Colonic mucosa (tissue), 4 donors: ENCODE measurements around the gene CDRT4. TPM values are rescaled to one million over a fixed set of nuclear protein-coding genes. Genes with fewer than 3 reads are reported as not detected.

Experiments used
- DNase-seq: peaks from one replicate; pipeline ENCODE4 v3.0.0-alpha.2; 2020
- H3K27ac ChIP-seq: fragments of 200-600 bp; one replicate; pipeline ENCODE4 v1.8.0; 2021
- H3K27me3 ChIP-seq: fragments of 200-600 bp; one replicate; pipeline ENCODE4 v1.8.0; 2021
- H3K36me3 ChIP-seq: fragments of 200-600 bp; one replicate; pipeline ENCODE4 v1.8.0; 2021
- H3K4me1 ChIP-seq: fragments of 200-600 bp; one replicate; pipeline ENCODE4 v1.8.0; 2021; ENCODE audit warnings: mild to moderate bottlenecking
- H3K4me3 ChIP-seq: fragments of 200-600 bp; one replicate; pipeline ENCODE4 v1.8.0; 2021
- H3K9ac ChIP-seq, 2 donors: one replicate each; pipeline ENCODE4 v1.7.0; 2013; ENCODE audit warnings: control low read depth in 2 of 2, low read depth in 2 of 2, low read length in 2 of 2
- H3K9me3 ChIP-seq: fragments of 200-600 bp; one replicate; pipeline ENCODE4 v1.8.0; 2021
- intact Hi-C: fragments of 100-400 bp; cut with DNase I; formaldehyde crosslinking; loops from one replicate; pipeline ENCODE4 v1.14.1; 2022
- total RNA-seq, 2 donors: library from RNA; stranded (reverse); fragmentation: NEBNext Ultra II Directional in 1 of 2; extraction: Animal tissue kit (Norgen Biotek cat#: 25700) in 1 of 2; gene quantifications; one replicate each; pipeline ENCODE4 v1.2.1, GENCODE V29; 2021
- TF ChIP-seq, protein P1 (sequence below): fragments of 200-600 bp; IDR thresholded peaks from one replicate; pipeline ENCODE4 v1.8.0; 2022; ENCODE audit warnings: antibody characterized with exemption, mild to moderate bottlenecking
- donor health status: healthy.
- donor health status: DM: no; HTN: no; CAD: no.
- donor health status: DM: no; HTN: no; CAD: no.

Gene CDRT4
- total RNA-seq, 2 donors from 2014 or later: 3.8 to 5.3 TPM

DNA sequence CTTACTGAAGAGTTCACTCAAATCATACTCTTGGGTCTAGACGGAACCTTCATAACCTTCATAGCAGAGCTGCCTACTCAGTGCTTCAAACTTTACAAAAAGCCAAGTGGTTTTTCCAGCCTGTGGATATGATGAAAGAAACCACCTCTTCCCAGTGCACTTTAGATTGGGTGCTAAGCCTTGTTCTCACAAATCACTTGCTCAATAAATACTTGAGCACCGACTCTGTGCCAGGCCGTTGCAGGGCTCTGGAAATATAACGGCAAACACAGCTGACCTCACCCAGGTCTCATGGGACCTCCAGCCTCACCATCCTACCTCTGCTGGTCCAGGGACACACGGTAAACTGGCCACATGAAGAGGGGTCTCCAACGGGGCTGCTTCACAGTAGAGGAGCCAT lies 35.7 kb downstream of the CDRT4 start:
- DNase-seq: no peak
- intact Hi-C loops: no loop called here
- Histone ChIP-seq H3K4me1 (no peaks in the 10 kb centered on the region), H3K4me3 (no peak overlapping the region), H3K9me3 (no peaks in the 10 kb centered on the region), H3K27ac (peak overlapping the region; percentile 32), H3K27me3 (no peaks in the 10 kb centered on the region), H3K36me3 (no peaks in the 10 kb centered on the region), H3K9ac (no peak overlapping the region)
- TF ChIP-seq, protein P1, sequence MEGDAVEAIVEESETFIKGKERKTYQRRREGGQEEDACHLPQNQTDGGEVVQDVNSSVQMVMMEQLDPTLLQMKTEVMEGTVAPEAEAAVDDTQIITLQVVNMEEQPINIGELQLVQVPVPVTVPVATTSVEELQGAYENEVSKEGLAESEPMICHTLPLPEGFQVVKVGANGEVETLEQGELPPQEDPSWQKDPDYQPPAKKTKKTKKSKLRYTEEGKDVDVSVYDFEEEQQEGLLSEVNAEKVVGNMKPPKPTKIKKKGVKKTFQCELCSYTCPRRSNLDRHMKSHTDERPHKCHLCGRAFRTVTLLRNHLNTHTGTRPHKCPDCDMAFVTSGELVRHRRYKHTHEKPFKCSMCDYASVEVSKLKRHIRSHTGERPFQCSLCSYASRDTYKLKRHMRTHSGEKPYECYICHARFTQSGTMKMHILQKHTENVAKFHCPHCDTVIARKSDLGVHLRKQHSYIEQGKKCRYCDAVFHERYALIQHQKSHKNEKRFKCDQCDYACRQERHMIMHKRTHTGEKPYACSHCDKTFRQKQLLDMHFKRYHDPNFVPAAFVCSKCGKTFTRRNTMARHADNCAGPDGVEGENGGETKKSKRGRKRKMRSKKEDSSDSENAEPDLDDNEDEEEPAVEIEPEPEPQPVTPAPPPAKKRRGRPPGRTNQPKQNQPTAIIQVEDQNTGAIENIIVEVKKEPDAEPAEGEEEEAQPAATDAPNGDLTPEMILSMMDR: no peak

DNA sequence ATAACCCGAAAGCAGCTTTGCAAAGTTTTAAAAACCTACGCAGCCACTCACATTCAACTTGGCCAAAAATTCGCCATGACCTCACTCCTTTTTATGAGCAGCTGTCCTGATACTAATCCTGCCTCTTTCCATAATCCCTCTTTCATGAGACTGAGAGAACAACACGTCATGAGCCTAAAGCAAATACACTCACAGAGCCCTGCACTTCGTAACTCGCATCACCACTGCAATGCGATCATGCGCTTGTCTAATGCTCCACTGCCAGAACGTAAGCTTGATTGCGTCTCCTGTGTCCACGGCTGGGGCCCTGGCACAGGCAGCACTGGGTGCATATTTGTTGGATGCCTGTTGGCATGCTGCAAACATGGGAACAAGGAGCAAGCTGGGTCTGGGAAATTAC lies 36.2 kb downstream of the CDRT4 start:
- Histone ChIP-seq H3K4me1 (no peaks in the 10 kb centered on the region), H3K36me3 (no peaks in the 10 kb centered on the region), H3K27ac (peak overlapping the region; percentile 32), H3K4me3 (no peak overlapping the region), H3K27me3 (no peaks in the 10 kb centered on the region), H3K9ac (no peak overlapping the region), H3K9me3 (no peaks in the 10 kb centered on the region)
- peak; percentile 32 for DNase-seq
- TF ChIP-seq, protein P1: no peak
- intact Hi-C loops: no loop called here

DNA sequence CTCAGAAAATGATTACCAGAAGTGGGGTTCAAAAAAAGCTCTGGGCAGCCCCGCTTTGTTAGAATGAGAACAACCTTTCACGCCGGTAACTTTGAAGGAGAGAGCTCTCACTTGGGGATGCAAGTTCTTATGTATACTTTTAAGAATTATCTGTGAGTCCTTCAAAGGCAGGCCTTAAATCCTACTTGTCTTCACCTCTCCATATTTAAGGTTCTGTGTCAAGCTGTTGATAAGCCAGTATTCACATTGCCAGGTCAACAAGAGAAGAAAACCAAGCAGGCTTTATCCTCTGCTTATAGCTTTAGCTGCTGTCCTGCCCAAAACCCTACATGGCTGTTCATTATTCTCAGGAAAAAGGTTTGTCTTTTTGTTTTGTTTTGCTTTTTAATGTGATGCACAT lies 42.9 kb downstream of the CDRT4 start:
- intact Hi-C loops: no loop called here
- TF ChIP-seq, protein P1: no peak
- Histone ChIP-seq H3K4me3 (no peak overlapping the region), H3K9ac (no peak overlapping the region), H3K36me3 (no peaks in the 10 kb centered on the region), H3K4me1 (no peaks in the 10 kb centered on the region), H3K27me3 (no peaks in the 10 kb centered on the region), H3K9me3 (no peaks in the 10 kb centered on the region), H3K27ac (no peak overlapping the region)
- no peak for DNase-seq

DNA sequence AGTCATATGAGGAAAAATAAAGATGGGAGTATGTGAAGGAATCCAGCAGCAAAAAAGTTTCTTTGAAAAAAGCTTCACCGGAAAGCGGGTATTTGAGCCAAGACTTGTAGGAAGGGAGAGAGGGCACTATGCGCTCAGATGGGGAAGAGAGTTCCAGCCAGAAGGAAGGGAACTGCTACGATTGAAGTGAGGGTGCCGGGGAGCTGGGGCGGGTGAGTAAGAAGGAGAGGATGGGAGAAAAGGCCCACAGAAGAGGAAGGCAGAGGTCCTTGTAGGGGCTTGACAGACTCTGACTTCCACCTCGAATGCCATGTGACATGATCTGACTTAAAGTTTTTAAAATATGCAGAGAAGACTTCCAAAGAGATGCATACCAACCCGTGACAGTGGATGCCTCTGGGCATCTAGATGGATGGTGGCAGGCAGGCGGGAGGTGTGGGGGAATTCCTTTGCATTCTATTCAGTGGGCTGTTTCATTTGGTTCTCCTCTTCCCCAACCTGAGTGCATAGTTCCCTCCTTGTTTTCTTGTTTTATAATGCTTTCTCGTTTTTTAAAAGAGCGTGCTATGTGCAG lies 44.9 kb downstream of the CDRT4 start:
- H3K4me1 ChIP-seq: no peaks in the 10 kb centered on the region
- H3K9ac ChIP-seq: no peak overlapping the region
- H3K4me3 ChIP-seq: no peak overlapping the region
- H3K27me3 ChIP-seq: no peaks in the 10 kb centered on the region
- no peak overlapping the region for H3K27ac ChIP-seq
- DNase-seq: no peak
- intact Hi-C loops: no loop called here
- TF ChIP-seq, protein P1: no peak
- H3K36me3 ChIP-seq: no peaks in the 10 kb centered on the region
- no peaks in the 10 kb centered on the region for H3K9me3 ChIP-seq

DNA sequence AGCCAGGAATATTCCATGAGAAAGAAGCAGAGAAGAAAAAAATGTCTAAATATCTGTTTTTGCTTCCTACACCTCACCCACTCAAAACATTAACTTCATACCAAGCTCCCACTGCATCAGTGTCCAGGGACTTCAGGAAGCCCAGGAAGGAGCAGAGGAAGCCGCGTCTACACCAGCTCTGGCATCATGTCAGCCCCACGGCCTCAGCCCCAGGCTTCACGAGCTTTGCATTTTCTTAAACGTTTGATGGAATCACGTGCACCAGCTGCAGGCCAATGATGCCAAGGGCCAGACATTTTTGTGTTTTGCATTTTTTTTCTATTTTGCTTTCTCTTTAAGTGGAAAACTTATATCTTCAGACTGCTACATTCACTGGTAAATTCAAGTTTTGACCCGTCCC lies 48.6 kb downstream of the CDRT4 start:
- H3K36me3 ChIP-seq: no peaks in the 10 kb centered on the region
- no peak overlapping the region for H3K27ac ChIP-seq
- no peak overlapping the region for H3K4me3 ChIP-seq
- H3K9me3 ChIP-seq: no peaks in the 10 kb centered on the region
- intact Hi-C loops: no loop called here
- DNase-seq: no peak
- H3K4me1 ChIP-seq: no peaks in the 10 kb centered on the region
- TF ChIP-seq, protein P1: no peak
- H3K27me3 ChIP-seq: no peaks in the 10 kb centered on the region
- H3K9ac ChIP-seq: no peak overlapping the region
